Stomach (tissue), 9 donors: Measurements from ENCODE around the gene OPRPN. TPM values are rescaled to one million over a fixed set of nuclear protein-coding genes. Genes with fewer than 3 reads are reported as not detected.

ENCODE experiments used
- DNase-seq, 2 donors: peaks; one replicate each; pipeline versions ENCODE4 v3.0.0 to v3.0.0-alpha.2; 2013 to 2019
- H3K27ac ChIP-seq, 5 donors: fragments of 200-600 bp in 4 of 5; sonication (generic) in 4 of 5; one replicate each; pipeline ENCODE4 v1.5.1; 2013 to 2019; ENCODE audit warnings: mild to moderate bottlenecking in 1 of 5, moderate library complexity in 1 of 5
- H3K27me3 ChIP-seq, 3 donors: fragments of 200-600 bp; sonication (generic); one replicate each; pipeline ENCODE4 v1.5.1; 2017 to 2019; ENCODE audit warnings: mixed run types in 1 of 3
- H3K36me3 ChIP-seq, 4 donors: fragments of 200-600 bp; sonication (generic); 1 replicate in 3 of 4; 2 replicates in 1 of 4; pipeline ENCODE4 v1.5.1; 2016 to 2019
- H3K4me1 ChIP-seq, 4 donors: fragments of 200-600 bp; sonication (generic); one replicate each; pipeline ENCODE4 v1.5.1; 2016 to 2019
- H3K4me3 ChIP-seq, 4 donors: fragments of 200-600 bp; sonication (generic) in 3 of 4; one replicate each; pipeline ENCODE4 v1.5.1; 2016 to 2019; ENCODE audit warnings: mild to moderate bottlenecking in 1 of 4
- H3K9me3 ChIP-seq, 4 donors: fragments of 200-600 bp; sonication (generic); one replicate each; pipeline ENCODE4 v1.5.1; 2016 to 2019
- EP300 ChIP-seq: sonication (generic); formaldehyde crosslinking; IDR thresholded peaks from one replicate; pipeline ENCODE4 v1.6.1; 2017; ENCODE audit warnings: antibody characterized with exemption
- POLR2A ChIP-seq, 4 donors: fragments of 450-650 bp; IDR thresholded peaks; one replicate each; pipeline ENCODE4 v1.6.1; 2016; ENCODE audit warnings: antibody characterized with exemption in 4 of 4, control low read depth in 2 of 4, mild to moderate bottlenecking in 1 of 4, moderate library complexity in 1 of 4
- POLR2AphosphoS5 ChIP-seq, 3 donors: sonication (generic); formaldehyde crosslinking; IDR thresholded peaks; one replicate each; pipeline ENCODE4 v1.6.1; 2016; ENCODE audit warnings: antibody characterized with exemption in 3 of 3
- WGBS, 5 donors: extraction: QIAGEN DNeasy Blood & Tissue Kit in 3 of 5; methylation state at CpG; one replicate each; pipeline versions ENCODE4 v1.1.5 to v1.1.7; 2013 to 2018; 5-methylcytosine and 5-hydroxymethylcytosine counted together
- intact Hi-C: fragments of 100-400 bp; cut with DNase I; formaldehyde crosslinking; loops from one replicate; pipeline ENCODE4 v1.15.1; 2023; ENCODE audit warnings: low total_unique reads
- polyA plus RNA-seq, 3 donors: library from polyadenylated mRNA; stranded (reverse); fragments of 200-250 nt; gene quantifications; one replicate each; pipeline ENCODE4 v1.2.3, GENCODE V29; 2013
- total RNA-seq, 5 donors: library from RNA; depleted of rRNA; stranded (reverse); fragments of >200 nt; gene quantifications; one replicate each; pipeline versions ENCODE4 v1.1.0 to v1.2.3, GENCODE V29; 2014 to 2016
- TF ChIP-seq, protein P1 (sequence below), 7 experiments: fragments of 450-650 bp in 4 of 7; fragments of 200-600 bp in 3 of 7; sonication (generic) in 3 of 7; IDR thresholded peaks; one replicate each; pipeline ENCODE4 v1.5.1; 2016 to 2019; ENCODE audit warnings: antibody characterized with exemption in 7 of 7, control low read depth in 2 of 7, mild to moderate bottlenecking in 1 of 7
- donor health status: healthy with polysubstance abuse.
- donor health status: Bipolar disorder and iron deficiency.
- donor health status: healthy.

OPRPN gene
- total and polyA plus RNA-seq, 8 donors: not detected

DNA sequence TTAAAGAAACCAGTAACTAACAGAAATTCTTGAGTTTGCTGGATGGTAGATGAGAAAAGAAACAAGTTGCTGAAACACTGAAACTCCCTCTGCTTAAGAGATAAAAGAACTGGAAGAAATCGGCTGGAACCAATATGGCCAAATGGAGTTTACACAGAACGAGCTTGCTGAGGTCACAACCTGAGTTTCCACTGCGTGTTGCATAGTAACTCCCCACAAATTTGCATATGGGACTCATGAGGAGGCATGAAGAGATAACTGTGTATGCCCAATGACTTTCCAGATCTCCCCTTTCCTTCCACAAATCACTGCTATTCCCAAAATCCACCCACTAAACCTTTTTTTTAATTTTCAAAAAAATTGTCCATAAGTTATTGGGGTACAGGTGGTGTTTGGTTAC is 25.0 kb upstream of the OPRPN start:
- Histone ChIP-seq H3K27ac (no peak overlapping the region), H3K4me3 (no peak overlapping the region), H3K36me3 (no peaks in the 10 kb centered on the region), H3K9me3 (no peaks in the 10 kb centered on the region), H3K4me1 (no peaks in the 10 kb centered on the region), H3K27me3 (no peaks in the 10 kb centered on the region)
- TF ChIP-seq EP300 (no peak), POLR2A (IDR thresholded peaks at IDR 0.05) (no peak), POLR2AphosphoS5 (IDR thresholded peaks at IDR 0.05) (no peak)
- TF ChIP-seq, protein P1, sequence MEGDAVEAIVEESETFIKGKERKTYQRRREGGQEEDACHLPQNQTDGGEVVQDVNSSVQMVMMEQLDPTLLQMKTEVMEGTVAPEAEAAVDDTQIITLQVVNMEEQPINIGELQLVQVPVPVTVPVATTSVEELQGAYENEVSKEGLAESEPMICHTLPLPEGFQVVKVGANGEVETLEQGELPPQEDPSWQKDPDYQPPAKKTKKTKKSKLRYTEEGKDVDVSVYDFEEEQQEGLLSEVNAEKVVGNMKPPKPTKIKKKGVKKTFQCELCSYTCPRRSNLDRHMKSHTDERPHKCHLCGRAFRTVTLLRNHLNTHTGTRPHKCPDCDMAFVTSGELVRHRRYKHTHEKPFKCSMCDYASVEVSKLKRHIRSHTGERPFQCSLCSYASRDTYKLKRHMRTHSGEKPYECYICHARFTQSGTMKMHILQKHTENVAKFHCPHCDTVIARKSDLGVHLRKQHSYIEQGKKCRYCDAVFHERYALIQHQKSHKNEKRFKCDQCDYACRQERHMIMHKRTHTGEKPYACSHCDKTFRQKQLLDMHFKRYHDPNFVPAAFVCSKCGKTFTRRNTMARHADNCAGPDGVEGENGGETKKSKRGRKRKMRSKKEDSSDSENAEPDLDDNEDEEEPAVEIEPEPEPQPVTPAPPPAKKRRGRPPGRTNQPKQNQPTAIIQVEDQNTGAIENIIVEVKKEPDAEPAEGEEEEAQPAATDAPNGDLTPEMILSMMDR (IDR thresholded peaks at IDR 0.05): no peak
- no peak for DNase-seq
- intact Hi-C loops: no loop called here
- 75 to 87% (median 81%) methylated on average over 3 of the region's 3 CpGs for WGBS, 5 donors

DNA sequence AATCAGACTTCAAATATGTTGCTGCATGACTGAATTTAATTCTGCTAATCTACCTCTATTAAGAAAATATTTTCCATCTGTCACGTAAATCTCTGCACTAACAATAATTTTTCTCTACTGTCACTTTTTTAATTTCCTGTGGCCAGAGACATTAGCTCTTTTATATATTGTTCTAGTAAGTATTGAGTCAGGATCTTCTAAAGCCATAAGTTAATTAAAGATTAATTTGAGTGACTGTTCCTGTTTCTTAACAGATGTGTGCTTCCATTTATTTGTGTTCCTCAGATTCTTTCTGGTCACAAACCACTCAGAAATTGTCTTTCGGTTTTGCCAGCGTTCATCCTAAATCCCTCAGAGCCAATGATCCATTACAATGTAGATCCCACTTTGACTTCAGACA is 17.2 kb upstream of the OPRPN start:
- H3K4me1 ChIP-seq: no peaks in the 10 kb centered on the region
- 69 to 87% (median 86%) methylated on average over 3 of the region's 3 CpGs for WGBS, 5 donors
- H3K27me3 ChIP-seq: no peaks in the 10 kb centered on the region
- TF ChIP-seq POLR2A (IDR thresholded peaks at IDR 0.05) (no peak), POLR2AphosphoS5 (IDR thresholded peaks at IDR 0.05) (no peak), EP300 (no peak)
- TF ChIP-seq, protein P1 (IDR thresholded peaks at IDR 0.05): no peak
- no peaks in the 10 kb centered on the region for H3K36me3 ChIP-seq
- no peak overlapping the region for H3K27ac ChIP-seq
- no peak overlapping the region for H3K4me3 ChIP-seq
- intact Hi-C loops: no loop called here
- no peak for DNase-seq
- H3K9me3 ChIP-seq: no peaks in the 10 kb centered on the region

- no peak within 1 kb of the TSS for H3K4me3 ChIP-seq
- DNase-seq: no peak
- H3K36me3 ChIP-seq: no peaks in the 10 kb centered on the region
- intact Hi-C loops: no loop called here
- 72 to 80% (median 76%) methylated on average over 5 of the region's 5 CpGs for WGBS, 5 donors
- H3K27ac ChIP-seq: no peak within 1 kb of the TSS
- no peak for TF ChIP-seq POLR2AphosphoS5 (IDR thresholded peaks at IDR 0.05)
- TF ChIP-seq EP300: no peak
- TF ChIP-seq, protein P1 (IDR thresholded peaks at IDR 0.05): no peak
- no peak for TF ChIP-seq POLR2A (IDR thresholded peaks at IDR 0.05)
- H3K4me1 ChIP-seq: no peaks in the 10 kb centered on the region
- H3K9me3 ChIP-seq: no peaks in the 10 kb centered on the region
- no peaks in the 10 kb centered on the region for H3K27me3 ChIP-seq
Measured at GRCh38 chr4:70382691-70383181, 15.0 kb upstream of the OPRPN start, which contains the start of gene SMR3B. Gene SMR3B (plus strand): TSS chr4:70383131. CDS start chr4:70384511, 1,380 bp downstream.

- Histone ChIP-seq H3K4me1 (no peaks in the 10 kb centered on the region), H3K4me3 (no peak overlapping the region), H3K27me3 (no peaks in the 10 kb centered on the region), H3K27ac (no peak overlapping the region), H3K9me3 (no peaks in the 10 kb centered on the region), H3K36me3 (no peaks in the 10 kb centered on the region)
- intact Hi-C loops: no loop called here
- TF ChIP-seq POLR2AphosphoS5 (IDR thresholded peaks at IDR 0.05) (no peak), POLR2A (IDR thresholded peaks at IDR 0.05) (no peak)
- DNase-seq: no peak
- 55 to 69% (median 62%) methylated on average over 2 of the region's 2 CpGs for WGBS, 5 donors
Measured at GRCh38 chr4:70392057-70392776, 5.5 kb upstream of the OPRPN start.

DNA sequence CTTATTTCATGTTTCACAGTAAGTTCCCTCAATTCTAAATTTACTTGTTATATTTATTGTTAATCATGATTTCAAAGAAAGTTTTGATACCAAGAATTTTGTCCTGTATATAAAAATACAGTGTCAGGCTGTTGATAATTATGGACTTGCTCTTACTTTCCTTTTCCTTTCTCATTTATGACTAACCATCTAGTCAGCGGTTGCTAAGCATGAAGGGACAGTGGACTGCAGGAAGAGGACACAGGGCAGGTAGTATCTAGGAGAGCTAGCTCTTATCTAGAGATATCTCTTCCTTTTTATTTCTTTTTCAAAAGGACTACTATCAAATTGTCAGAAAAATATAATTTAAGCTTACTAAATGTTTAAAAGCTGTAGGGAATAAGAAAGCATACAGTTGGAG is 1.6 kb downstream of the OPRPN start:
- TF ChIP-seq POLR2AphosphoS5 (IDR thresholded peaks at IDR 0.05): no peak
- TF ChIP-seq, protein P1 (IDR thresholded peaks at IDR 0.05): no peak
- TF ChIP-seq EP300: no peak
- TF ChIP-seq POLR2A (IDR thresholded peaks at IDR 0.05): no peak
- no peaks in the 10 kb centered on the region for H3K27me3 ChIP-seq

More for the DNA sequence above, 1.6 kb downstream of the OPRPN start:
- intact Hi-C loops: no loop called here
- no peaks in the 10 kb centered on the region for H3K9me3 ChIP-seq
- H3K36me3 ChIP-seq: no peaks in the 10 kb centered on the region
- WGBS, 5 donors: 85 to 96% (median 89%) methylated on average over 1 of the region's 1 CpG
- H3K4me3 ChIP-seq: no peak overlapping the region
- no peak for DNase-seq
- H3K27ac ChIP-seq: no peak overlapping the region
- no peaks in the 10 kb centered on the region for H3K4me1 ChIP-seq
